CD14-positive monocyte (primary cell): ENCODE results near the gene B3GNT9. TPM values are rescaled to one million over a fixed set of nuclear protein-coding genes. Genes with fewer than 3 reads are reported as not detected.

Experiments used
- DNase-seq, 3 donors: peaks; one replicate each; pipeline ENCODE4 v3.0.0-alpha.2; 2011 to 2022
- H2AFZ ChIP-seq: 2 replicates; pipeline ENCODE4 v1.6.0; 2012; ENCODE audit warnings: mild to moderate bottlenecking, low read depth, low read length, inconsistent platforms; ENCODE audit not compliant: insufficient read depth, poor library complexity, severe bottlenecking
- H3K27ac ChIP-seq, 2 donors: 1 replicate in 1 of 2; 2 replicates in 1 of 2; pipeline ENCODE4 v1.5.1; 2012 to 2013; ENCODE audit warnings: low read length in 2 of 2, control low read depth in 1 of 2, inconsistent platforms in 1 of 2, low read depth in 1 of 2, mild to moderate bottlenecking in 1 of 2
- H3K27me3 ChIP-seq, 2 donors: one replicate each; pipeline versions ENCODE4 v1.6.0 to v1.6.1; 2011 to 2013; ENCODE audit warnings: low read length in 2 of 2; ENCODE audit not compliant: control insufficient read depth in 2 of 2, insufficient read depth in 2 of 2
- H3K36me3 ChIP-seq, 2 donors: replicated peaks in 1 of 2; 1 replicate in 1 of 2; 2 replicates in 1 of 2; pipeline versions ENCODE4 v1.5.1 to v1.6.1; 2012 to 2013; ENCODE audit warnings: low read length in 2 of 2, control low read depth in 1 of 2, inconsistent platforms in 1 of 2, mild to moderate bottlenecking in 1 of 2; ENCODE audit not compliant: insufficient read depth in 2 of 2, control insufficient read depth in 1 of 2
- H3K4me1 ChIP-seq, 2 donors: 1 replicate in 1 of 2; 2 replicates in 1 of 2; pipeline versions ENCODE4 v1.5.1 to v1.6.1; 2012 to 2013; ENCODE audit warnings: low read length in 2 of 2, control low read depth in 1 of 2, inconsistent platforms in 1 of 2, mild to moderate bottlenecking in 1 of 2, moderate library complexity in 1 of 2; ENCODE audit not compliant: insufficient read depth in 2 of 2, control insufficient read depth in 1 of 2
- H3K4me2 ChIP-seq: replicated peaks from 2 replicates; pipeline ENCODE3; 2012; ENCODE audit warnings: low read length, moderate library complexity, mild to moderate bottlenecking; ENCODE audit not compliant: poor library complexity, severe bottlenecking; ENCODE audit errors: extremely low read depth
- H3K4me3 ChIP-seq, 3 experiments: fragments of 200-600 bp in 1 of 3; sonication (generic) in 1 of 3; replicated peaks in 1 of 3; 1 replicate in 2 of 3; 2 replicates in 1 of 3; pipeline ENCODE4 v1.5.1; 2011 to 2013; ENCODE audit warnings: low read length in 3 of 3, mild to moderate bottlenecking in 3 of 3, control low read depth in 2 of 3, low read depth in 2 of 3, inconsistent platforms in 1 of 3, moderate library complexity in 1 of 3
- H3K79me2 ChIP-seq: 2 replicates; pipeline ENCODE4 v1.6.0; 2012; ENCODE audit warnings: mild to moderate bottlenecking, control low read depth, inconsistent platforms, low read length, moderate library complexity; ENCODE audit not compliant: insufficient read depth
- H3K9ac ChIP-seq: 2 replicates; pipeline ENCODE4 v1.6.0; 2017; ENCODE audit warnings: low read length, mild to moderate bottlenecking; ENCODE audit not compliant: insufficient read depth, poor library complexity, severe bottlenecking
- H3K9me3 ChIP-seq, 2 donors: replicated peaks in 1 of 2; 1 replicate in 1 of 2; 2 replicates in 1 of 2; pipeline versions ENCODE4 v1.5.1 to v1.6.1; 2012 to 2013; ENCODE audit warnings: low read length in 2 of 2, control low read depth in 1 of 2; ENCODE audit not compliant: control insufficient read depth in 1 of 2, insufficient read depth in 1 of 2
- H4K20me1 ChIP-seq: 2 replicates; pipeline ENCODE4 v1.6.0; 2012; ENCODE audit warnings: mild to moderate bottlenecking, low read length, control low read depth, moderate library complexity; ENCODE audit not compliant: insufficient read depth
- H3K27ac Mint-ChIP-seq, 7 donors: one replicate each; pipeline ENCODE4 v1.8.0; 2020; ENCODE audit warnings: mild to moderate bottlenecking in 7 of 7, mixed read lengths in 7 of 7, moderate library complexity in 6 of 7, inconsistent platforms in 2 of 7
- H3K27me3 Mint-ChIP-seq, 3 donors: one replicate each; pipeline ENCODE4 v1.8.0; 2021 to 2022; ENCODE audit warnings: low read depth in 3 of 3, mild to moderate bottlenecking in 3 of 3, mixed read lengths in 3 of 3, moderate library complexity in 3 of 3, inconsistent platforms in 1 of 3
- H3K36me3 Mint-ChIP-seq, 2 donors: one replicate each; pipeline ENCODE4 v1.8.0; 2020; ENCODE audit warnings: mixed read lengths in 2 of 2, inconsistent platforms in 1 of 2, mild to moderate bottlenecking in 1 of 2
- H3K4me1 Mint-ChIP-seq: one replicate; pipeline ENCODE4 v1.8.0; 2020; ENCODE audit warnings: mild to moderate bottlenecking, mixed read lengths
- H3K4me3 Mint-ChIP-seq, 2 donors: one replicate each; pipeline ENCODE4 v1.8.0; 2020; ENCODE audit warnings: mild to moderate bottlenecking in 2 of 2, mixed read lengths in 2 of 2, moderate library complexity in 1 of 2
- H3K9me3 Mint-ChIP-seq, 7 donors: one replicate each; pipeline ENCODE4 v1.8.0; 2020 to 2022; ENCODE audit warnings: mixed read lengths in 7 of 7, mild to moderate bottlenecking in 6 of 7, moderate library complexity in 6 of 7, inconsistent platforms in 2 of 7
- CTCF ChIP-seq: fragments of 200-600 bp; IDR thresholded peaks from one replicate; pipeline ENCODE4 v1.8.0; 2022; ENCODE audit warnings: antibody characterized with exemption, mild to moderate bottlenecking
- WGBS: methylation state at CpG from one replicate; pipeline ENCODE4 v1.1.5; 2013; ENCODE audit warnings: missing lambda C conversion rate; ENCODE audit not compliant: insufficient coverage; 5-methylcytosine and 5-hydroxymethylcytosine counted together
- intact Hi-C, 2 donors: fragments of 100-400 bp; cut with micrococcal nuclease; formaldehyde crosslinking; loops; one replicate each; pipeline versions ENCODE4 v1.15.0 to v1.15.1; 2023
- polyA plus RNA-seq, 3 donors: library from polyadenylated mRNA; depleted of rRNA in 1 of 3; unstranded in 2 of 3; stranded (reverse) in 1 of 3; fragments of 300-500 nt in 2 of 3; fragments of >200 nt in 1 of 3; fragmentation: Illumina TruSeq in 2 of 3; gene quantifications; 1 replicate in 2 of 3; 2 replicates in 1 of 3; pipeline ENCODE4 v1.2.3, GENCODE V29; 2012 to 2021

Gene B3GNT9
- polyA plus RNA-seq, 3 donors, result 0.10 to 0.67 (median 0.20) TPM

- no peak overlapping the region for H3K9ac ChIP-seq
- peaks cover 49 to 59% of the 10 kb centered on the region in 2 donors for H3K4me1 ChIP-seq
Observed at GRCh38 chr16:67182288-67182687, 31.5 kb upstream of the B3GNT9 start.

GRCh38 chr16:67181346-67181745, 30.5 kb upstream of the B3GNT9 start:
- H3K79me2 ChIP-seq, result peaks cover 8% of the 10 kb centered on the region
- H2AFZ ChIP-seq, result no peak overlapping the region
- Mint-ChIP-seq H3K27ac (no peak overlapping the region), H3K36me3 (peaks cover 16 to 21% of the 10 kb centered on the region in 2 donors), H3K4me3 (no peak overlapping the region), H3K4me1 (peaks cover 22% of the 10 kb centered on the region), H3K9me3 (peaks cover 0 to 10% (median 3%) of the 10 kb centered on the region in 7 donors), H3K27me3 (peaks cover 22 to 57% (median 36%) of the 10 kb centered on the region in 3 donors)
- TF ChIP-seq CTCF, result no peak
- no peaks in the 10 kb centered on the region for H3K9me3 ChIP-seq
- intact Hi-C loops, result no loop called here
- no peak overlapping the region for H3K4me3 ChIP-seq
- no peak overlapping the region for H3K27ac ChIP-seq
- peaks cover 3 to 29% of the 10 kb centered on the region in 2 donors for H3K27me3 ChIP-seq
- no peak for DNase-seq
- no peaks in the 10 kb centered on the region for H3K36me3 ChIP-seq
- 100% methylated on average over 2 of the region's 2 CpGs for WGBS
- H3K4me1 ChIP-seq, result peaks cover 49 to 59% of the 10 kb centered on the region in 2 donors
- no peak overlapping the region for H3K4me2 ChIP-seq
- H4K20me1 ChIP-seq, result peaks cover 19% of the 10 kb centered on the region
- no peak overlapping the region for H3K9ac ChIP-seq

More at GRCh38 chr16:67182288-67182687, 31.5 kb upstream of the B3GNT9 start:
- no peak overlapping the region for H3K4me3 Mint-ChIP-seq
- H3K4me2 ChIP-seq, result no peak overlapping the region
- peaks cover 16 to 55% (median 32%) of the 10 kb centered on the region in 3 donors for H3K27me3 Mint-ChIP-seq
- H3K79me2 ChIP-seq, result peaks cover 8% of the 10 kb centered on the region
- H2AFZ ChIP-seq, result no peak overlapping the region
- peaks cover 11% of the 10 kb centered on the region for H4K20me1 ChIP-seq
- no peak overlapping the region for H3K4me3 ChIP-seq
- no peak for TF ChIP-seq CTCF
- DNase-seq, result no peak
- H3K27ac Mint-ChIP-seq, result no peak overlapping the region
- peaks cover 3 to 20% of the 10 kb centered on the region in 2 donors for H3K27me3 ChIP-seq
- 71% methylated on average over 2 of the region's 2 CpGs for whole genome bisulfite sequencing
- H3K36me3 Mint-ChIP-seq, result peaks cover 11 to 14% of the 10 kb centered on the region in 2 donors
- H3K9me3 Mint-ChIP-seq, result peaks cover 0 to 7% (median 3%) of the 10 kb centered on the region in 7 donors
- H3K27ac ChIP-seq, result no peak overlapping the region
- intact Hi-C loops, result no loop called here
- H3K36me3 ChIP-seq, result no peaks in the 10 kb centered on the region
- no peaks in the 10 kb centered on the region for H3K9me3 ChIP-seq
- peaks cover 22% of the 10 kb centered on the region for H3K4me1 Mint-ChIP-seq
